ENCODE measurements around the gene MRPL30. TPM values are rescaled to one million over a fixed set of nuclear protein-coding genes. Genes with fewer than 3 reads are reported as not detected.

MRPL30 gene
- total and polyA plus RNA-seq, 2 of the 8 experiments (the other 6 are each of a cell fraction or from before 2014, with no cell fraction given), result 22.3 to 46.2 TPM

GRCh38 chr2:99140860-99141109, 40.2 kb upstream of the MRPL30 start:
- H3K14ac ChIP-seq (ENCODE audit: insufficient read length), result no peak overlapping the region
- no peak overlapping the region for H3K23ac ChIP-seq (ENCODE audit: insufficient read length)
- H3K23me2 ChIP-seq (ENCODE audit: low read depth, low read length), result peaks cover 9% of the 10 kb centered on the region
- H3K36me3 ChIP-seq (ENCODE audit: control insufficient read depth in 2 of 4, insufficient read depth in 4 of 4, low read length in 3 of 4), result peaks cover 0 to 3% (median 0%) of the 10 kb centered on the region in 4 experiments; a peak in 1 of 8 replicates
- H3K9me3 ChIP-seq (ENCODE audit: insufficient read depth in 2 of 2, low read depth in 1 of 2, low read length in 1 of 2), result peaks cover 4 to 6% of the 10 kb centered on the region in 2 experiments; a peak in 1 of 4 replicates
- no peaks in the 10 kb centered on the region for H4K20me1 ChIP-seq (replicated peaks in 1 of 2; ENCODE audit: control insufficient read depth in 1 of 2, insufficient read depth in 2 of 2, low read length in 2 of 2)
- 0 out of 2 replicates have a peak overlapping the region, but pooled peaks have one; percentile 77 for H2AFZ ChIP-seq (ENCODE audit: low read length)
- no peak overlapping the region for H2AK5ac ChIP-seq (ENCODE audit: low read depth, low read length)
- 0 out of 2 replicates have a peak overlapping the region, but pooled peaks have one; percentile 81 for H2BK5ac ChIP-seq (ENCODE audit: low read depth, low read length)
- no peak overlapping the region for H4K91ac ChIP-seq (replicated peaks; ENCODE audit: insufficient read length, low read length)
- no peak overlapping the region for H2BK12ac ChIP-seq (ENCODE audit: low read depth, low read length)
- H4K8ac ChIP-seq (ENCODE audit: extremely low read depth, insufficient read depth, low read length), result no peak overlapping the region
- H4K5ac ChIP-seq (ENCODE audit: insufficient read length, low read depth, low read length), result peak overlapping the region; percentile 70
- peak overlapping the region in 2 of 4 experiments; percentile 35 to 44; a peak in 3 of 7 replicates for H3K9ac ChIP-seq (replicated peaks in 1 of 4; ENCODE audit: extremely low read depth in 1 of 4, low read depth in 3 of 4, low read length in 3 of 4)
- DNase-seq (ENCODE audit: low read depth in 1 of 2, low spot score in 2 of 2), result no peak
- H3K4ac ChIP-seq (replicated peaks; ENCODE audit: insufficient read length, low read depth, low read length), result no peak overlapping the region
- peak overlapping the region; percentile 36; the same call in 1 of the 2 replicates for H3K18ac ChIP-seq (ENCODE audit: extremely low read depth, low read length)
- no peak overlapping the region for H3K27ac ChIP-seq (ENCODE audit: low read depth, low read length)
- H3K27me3 ChIP-seq (replicated peaks in 1 of 4; ENCODE audit: control insufficient read depth in 3 of 4, extremely low read depth in 1 of 4, insufficient read depth in 3 of 4, low read length in 3 of 4), result no peaks in the 10 kb centered on the region
- POLR2A ChIA-PET (ENCODE audit: partially characterized antibody), result interaction anchor here (0.6 to 5.0 kb wide), 11 partner anchors 13 to 1493 kb away, joined by 3 to 45 read pairs (median 4); partner anchors contain the start of genes LIPT1, MITD1, MRPL30 and TSGA10
- no peak overlapping the region for H3K56ac ChIP-seq (replicated peaks; ENCODE audit: insufficient read length, low read depth, low read length)
- H3K4me3 ChIP-seq (ENCODE audit: extremely low read depth in 1 of 4, insufficient read depth in 2 of 4, low read depth in 3 of 4, low read length in 4 of 4), result peak overlapping the region; percentile 65 to 83 (median 82)
- no peak for FAIRE-seq
- H3K79me1 ChIP-seq (ENCODE audit: low read depth, low read length), result no peaks in the 10 kb centered on the region
- CTCF ChIA-PET (ENCODE audit: partially characterized antibody), result interaction anchor here (1.1 kb wide), 1 partner anchor 39 kb away, joined by 3 read pairs; no protein-coding TSS in a partner anchor
- peak overlapping the region; percentile 86 to 89 for H3K4me2 ChIP-seq (ENCODE audit: insufficient read depth in 1 of 2, low read depth in 2 of 2, low read length in 2 of 2)
- no peaks in the 10 kb centered on the region; a peak in 3 of 7 replicates for H3K4me1 ChIP-seq (replicated peaks in 1 of 4; ENCODE audit: control insufficient read depth in 3 of 4, insufficient read depth in 4 of 4, low read length in 3 of 4)
- H2BK20ac ChIP-seq (ENCODE audit: low read length), result no peak overlapping the region
- H3K79me2 ChIP-seq (ENCODE audit: control insufficient read depth in 1 of 2, insufficient read depth in 2 of 2, low read length in 2 of 2), result peaks cover 0 to 5% of the 10 kb centered on the region in 2 experiments; a peak in 1 of 4 replicates
- no peak overlapping the region for H2BK120ac ChIP-seq (replicated peaks; ENCODE audit: low read depth, low read length)
- H2BK15ac ChIP-seq (ENCODE audit: low read length), result no peak overlapping the region
- 1% methylated on average over 17 of the region's 21 CpGs; no CpG with 5 or more reads in 1 of the 2 experiments for WGBS, 2 experiments (ENCODE audit: extremely low coverage in 1 of 2, insufficient coverage in 1 of 2, insufficient read length in 1 of 2, insufficient replicate concordance in 2 of 2, low coverage in 1 of 2, low lambda C conversion rate in 2 of 2, missing lambda C conversion rate in 1 of 2)
- TF ChIP-seq POLR2AphosphoS5 (IDR thresholded peaks at IDR 0.05; ENCODE audit: low read depth, low read length) (no peak), EZH2 (IDR thresholded peaks at IDR 0.05; ENCODE audit: low read depth, low read length, severe bottlenecking) (no peak), FOSL1 (IDR thresholded peaks at IDR 0.05; ENCODE audit: insufficient read depth, low read depth, low read length) (no peak), SUZ12 (IDR thresholded peaks at IDR 0.05; ENCODE audit: low read length) (no peak), GTF2F1 (IDR thresholded peaks at IDR 0.05; ENCODE audit: borderline replicate concordance, low read depth, low read length) (no peak), SP2 (IDR thresholded peaks at IDR 0.05; ENCODE audit: low read length) (no peak), MAX (IDR thresholded peaks at IDR 0.05) (peak; percentile 79), SP1 (IDR thresholded peaks at IDR 0.05; ENCODE audit: low read depth, low read length) (no peak), CTCF (IDR thresholded peaks at IDR 0.05; ENCODE audit: control extremely low read depth in 1 of 3, insufficient read depth in 1 of 3, low read depth in 1 of 3, low read length in 3 of 3) (no peak), CEBPB (IDR thresholded peaks at IDR 0.05; ENCODE audit: low read depth, low read length) (no peak), HDAC2 (IDR thresholded peaks at IDR 0.05; ENCODE audit: borderline replicate concordance in 1 of 2, low read depth in 2 of 2, low read length in 2 of 2) (no peak)
